Spleen (tissue), 7 donors: ENCODE results near the gene DTWD2.

ENCODE experiments used
- POLR2A ChIP-seq, 3 donors: fragments of 450-650 bp; IDR thresholded peaks; one replicate each; pipeline ENCODE4 v1.5.1; 2017; ENCODE audit warnings: antibody characterized with exemption in 3 of 3, mild to moderate bottlenecking in 1 of 3
- TF ChIP-seq, protein P1 (sequence below), 11 experiments: fragments of 200-600 bp in 7 of 11; fragments of 450-650 bp in 4 of 11; sonication (generic) in 4 of 11; IDR thresholded peaks in 8 of 11; conservative IDR thresholded peaks in 3 of 11; 1 replicate in 7 of 11; 2 replicates in 4 of 11; pipeline versions ENCODE4 v1.4.0 to v1.8.0; 2016 to 2021; ENCODE audit warnings: antibody characterized with exemption in 11 of 11, inconsistent platforms in 4 of 11, mild to moderate bottlenecking in 1 of 11
- donor health status: DM: no; HTN: no; CAD: no; lungs with moderate emphysema.
- donor health status: DM: no; HTN: no; CAD: no.
- donor health status: DM: no; HTN: no; CAD: no.

DNA sequence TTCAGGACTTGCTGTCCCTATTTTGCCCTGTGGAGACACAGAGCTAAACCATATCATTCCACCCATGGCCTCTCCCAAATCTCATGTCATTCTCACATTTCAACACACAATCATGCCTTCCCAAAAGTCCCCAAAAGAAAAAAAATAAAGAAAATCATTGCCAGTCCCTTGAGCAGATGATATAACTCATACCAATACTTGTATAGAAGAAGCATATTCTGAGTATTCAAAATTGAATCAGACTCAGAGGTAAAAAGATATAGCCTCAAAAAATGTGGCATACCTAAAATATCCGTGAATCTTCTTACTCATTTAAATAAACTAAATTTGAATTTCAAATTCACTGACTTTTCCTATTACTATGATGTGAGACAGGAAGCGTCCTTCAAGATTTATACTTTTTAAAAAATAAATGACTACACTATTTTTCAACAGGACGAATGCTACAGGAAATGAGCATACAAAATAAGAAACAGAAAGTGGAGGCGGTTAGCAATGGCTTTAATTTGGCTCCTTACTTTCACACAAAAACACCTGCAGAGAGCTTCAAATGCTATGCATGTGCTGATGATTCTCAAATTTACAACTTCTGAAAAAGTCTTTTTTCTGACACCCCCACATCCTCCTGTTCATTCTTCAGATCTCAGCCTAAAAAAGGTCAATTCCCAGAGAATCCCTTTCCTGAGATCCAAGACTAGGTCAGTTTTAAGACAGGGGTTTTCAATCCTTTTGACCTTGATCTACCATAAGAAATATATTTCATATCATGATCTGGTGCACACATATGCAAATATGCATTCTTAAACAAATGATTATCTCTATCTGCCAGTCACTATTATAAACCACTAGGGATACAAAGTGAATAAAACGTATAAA is 42.9 kb upstream of the DTWD2 start:
- TF ChIP-seq, protein P1, sequence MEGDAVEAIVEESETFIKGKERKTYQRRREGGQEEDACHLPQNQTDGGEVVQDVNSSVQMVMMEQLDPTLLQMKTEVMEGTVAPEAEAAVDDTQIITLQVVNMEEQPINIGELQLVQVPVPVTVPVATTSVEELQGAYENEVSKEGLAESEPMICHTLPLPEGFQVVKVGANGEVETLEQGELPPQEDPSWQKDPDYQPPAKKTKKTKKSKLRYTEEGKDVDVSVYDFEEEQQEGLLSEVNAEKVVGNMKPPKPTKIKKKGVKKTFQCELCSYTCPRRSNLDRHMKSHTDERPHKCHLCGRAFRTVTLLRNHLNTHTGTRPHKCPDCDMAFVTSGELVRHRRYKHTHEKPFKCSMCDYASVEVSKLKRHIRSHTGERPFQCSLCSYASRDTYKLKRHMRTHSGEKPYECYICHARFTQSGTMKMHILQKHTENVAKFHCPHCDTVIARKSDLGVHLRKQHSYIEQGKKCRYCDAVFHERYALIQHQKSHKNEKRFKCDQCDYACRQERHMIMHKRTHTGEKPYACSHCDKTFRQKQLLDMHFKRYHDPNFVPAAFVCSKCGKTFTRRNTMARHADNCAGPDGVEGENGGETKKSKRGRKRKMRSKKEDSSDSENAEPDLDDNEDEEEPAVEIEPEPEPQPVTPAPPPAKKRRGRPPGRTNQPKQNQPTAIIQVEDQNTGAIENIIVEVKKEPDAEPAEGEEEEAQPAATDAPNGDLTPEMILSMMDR (IDR thresholded peaks at IDR 0.05 in 8 of 11, conservative IDR thresholded peaks at IDR 0.05 in 3 of 11) = no peak
- TF ChIP-seq POLR2A (IDR thresholded peaks at IDR 0.05) = no peak
